Measurements from ENCODE around the gene OPCML.

The OPCML gene

GRCh38 chr11:132472411-132473172 is 1059.7 kb downstream of the OPCML start:
- no peak overlapping the region for H3K4me3 ChIP-seq (ENCODE audit: low read depth, low read length)

DNA sequence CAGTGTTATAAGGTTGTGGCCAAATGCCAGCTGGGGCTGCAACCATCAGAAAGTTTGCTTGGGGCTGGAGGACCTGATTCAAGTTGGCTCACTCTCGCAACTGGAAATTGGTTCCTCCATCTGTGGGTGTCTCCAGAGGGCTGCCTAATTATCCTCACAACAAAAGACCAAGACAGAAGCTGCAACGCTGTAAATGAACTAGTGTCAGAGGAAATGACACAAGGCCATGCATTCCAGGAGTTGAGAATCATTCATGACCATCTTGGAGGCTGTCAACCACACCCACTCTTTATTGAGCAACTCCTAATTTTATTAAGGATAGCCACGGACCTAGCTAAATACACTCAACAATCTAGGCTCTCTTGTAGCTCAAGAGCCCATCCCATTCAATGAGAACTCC is 1060.8 kb downstream of the OPCML start:
- H3K4me3 ChIP-seq (ENCODE audit: low read depth, low read length) = no peak overlapping the region

- no peak overlapping the region for H3K4me3 ChIP-seq (ENCODE audit: low read depth, low read length)
Observed at GRCh38 chr11:132466983-132467382, 1065.3 kb downstream of the OPCML start.

DNA sequence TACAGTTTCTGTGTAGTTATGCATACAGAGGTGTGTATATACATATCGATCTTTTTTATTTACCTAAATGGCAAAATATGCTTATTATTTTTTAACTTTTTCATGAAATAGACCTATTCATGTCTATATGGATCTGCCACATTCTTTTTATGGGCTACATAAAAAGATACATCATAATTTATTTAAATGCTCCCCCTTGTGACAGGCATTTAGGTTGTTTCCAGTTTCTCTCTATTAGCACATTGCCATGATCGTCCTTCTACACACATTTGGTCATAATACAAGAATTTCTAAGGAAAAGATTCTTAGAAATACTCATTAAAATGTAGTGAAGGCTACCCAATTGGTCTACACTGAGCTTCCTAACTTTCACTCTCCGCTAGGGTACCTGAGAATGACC is 1067.4 kb downstream of the OPCML start:
- H3K4me3 ChIP-seq (ENCODE audit: low read depth, low read length) = no peak overlapping the region

- no peak overlapping the region for H3K4me3 ChIP-seq (ENCODE audit: low read depth, low read length)
Observed at GRCh38 chr11:132464003-132464342, 1068.3 kb downstream of the OPCML start.

DNA sequence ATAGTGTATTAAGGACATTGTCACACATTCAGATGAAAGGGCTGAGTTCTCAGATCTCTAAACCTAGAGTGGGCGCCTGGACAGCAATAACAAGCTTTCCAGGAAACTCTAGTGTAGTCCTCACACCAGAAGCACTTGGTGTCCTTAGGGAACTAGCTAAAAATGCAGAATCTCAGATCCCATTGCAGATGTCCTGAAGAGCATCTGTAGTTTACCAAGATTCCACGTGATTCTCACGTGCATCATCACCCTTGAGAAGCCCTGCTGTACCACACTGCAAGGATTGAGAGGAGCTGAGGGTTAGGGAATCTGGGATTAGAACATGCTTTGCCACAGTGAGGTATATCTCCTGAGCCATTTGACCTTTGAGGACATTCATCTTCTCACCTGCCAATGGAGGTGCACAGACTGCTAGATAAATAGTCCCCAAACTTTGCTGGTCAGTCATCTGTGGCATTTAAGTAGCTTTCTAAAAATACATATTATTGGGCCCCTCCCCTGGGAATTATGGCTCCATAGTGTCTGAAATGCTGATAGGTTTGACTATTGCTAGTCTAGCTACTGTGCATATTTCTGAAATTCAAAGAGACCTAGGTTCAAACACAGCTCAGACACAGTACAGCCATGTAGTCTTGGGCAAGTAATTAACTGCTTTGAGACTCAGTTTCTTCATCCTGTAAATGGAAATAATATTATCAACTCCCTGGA is 1068.9 kb downstream of the OPCML start:
- no peak overlapping the region for H3K4me3 ChIP-seq (ENCODE audit: low read depth, low read length)

DNA sequence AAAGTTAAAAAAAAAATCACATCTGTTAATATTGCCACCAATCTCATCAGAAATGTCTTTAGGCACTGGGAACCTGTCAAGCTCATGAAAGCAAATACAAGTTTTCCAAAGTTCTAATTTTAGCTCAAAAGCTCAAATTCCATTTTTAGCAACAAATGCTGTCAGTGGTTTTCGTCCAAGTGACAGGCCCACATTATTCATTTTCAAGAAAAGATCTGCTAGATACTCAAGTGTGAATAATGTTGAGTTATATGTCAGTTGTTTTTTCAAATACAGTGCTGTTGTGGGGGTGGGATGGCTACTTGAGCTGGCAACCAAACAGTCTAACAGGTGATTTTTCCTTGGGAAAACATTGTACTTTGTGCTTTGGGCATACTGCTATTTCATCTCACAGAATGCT is 1072.6 kb downstream of the OPCML start:
- H3K4me3 ChIP-seq (ENCODE audit: low read depth, low read length) = no peak overlapping the region

DNA sequence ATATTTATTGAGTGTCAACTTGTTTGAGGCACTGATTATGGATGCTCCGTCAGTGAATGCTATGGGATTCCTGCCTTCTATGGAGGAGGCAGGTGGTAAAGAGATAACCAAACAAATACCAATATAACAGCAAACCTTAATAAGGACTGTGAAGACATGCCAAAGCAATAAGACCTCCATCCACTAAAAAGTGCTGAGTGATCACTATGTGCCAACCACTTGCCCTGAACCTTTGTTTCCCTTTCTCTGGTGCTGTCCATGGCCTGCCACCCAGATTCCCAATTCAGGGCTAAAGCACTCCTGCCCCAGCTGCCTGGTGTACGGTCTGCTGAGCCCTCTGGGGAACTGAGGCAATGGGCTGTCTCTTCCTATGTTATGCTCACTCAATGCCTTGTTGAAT is 1074.9 kb downstream of the OPCML start:
- H3K4me3 ChIP-seq (ENCODE audit: low read depth, low read length) = no peak overlapping the region

DNA sequence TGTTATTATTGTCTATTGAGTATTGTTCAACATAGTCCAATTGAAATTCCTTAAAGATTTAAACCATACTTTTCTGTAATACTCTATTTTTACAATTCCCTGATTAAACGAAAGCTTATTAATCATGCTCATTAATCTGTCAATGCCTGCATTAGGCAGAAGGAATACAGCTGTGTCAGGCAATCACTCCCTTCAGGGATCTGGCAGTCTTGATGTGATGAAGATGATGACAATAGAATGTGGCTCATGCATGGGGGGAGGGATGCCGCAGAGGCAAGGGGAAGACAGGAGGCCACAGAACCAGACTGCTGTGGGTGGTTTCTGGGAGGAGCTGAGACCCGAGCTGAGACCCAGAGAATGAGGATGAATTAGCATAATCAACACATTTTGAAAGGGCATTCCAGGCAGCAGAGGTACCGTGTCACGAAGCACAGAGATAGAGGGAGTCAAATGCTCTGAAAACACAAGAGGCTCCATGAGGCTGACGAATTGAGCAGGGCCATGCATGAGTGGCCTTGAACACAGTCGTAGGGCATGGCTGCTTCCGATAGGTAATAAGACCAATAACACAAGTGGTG is 1075.5 kb downstream of the OPCML start:
- no peak overlapping the region for H3K4me3 ChIP-seq (ENCODE audit: low read depth, low read length)

- no peak overlapping the region for H3K4me3 ChIP-seq (ENCODE audit: low read depth, low read length)
Observed at GRCh38 chr11:132455044-132455443, 1077.3 kb downstream of the OPCML start.

GRCh38 chr11:132453406-132453805 is 1078.9 kb downstream of the OPCML start:
- no peak overlapping the region for H3K4me3 ChIP-seq (ENCODE audit: low read depth, low read length)

- no peak overlapping the region for H3K4me3 ChIP-seq (ENCODE audit: low read depth, low read length)
Observed at GRCh38 chr11:132452616-132453015, 1079.7 kb downstream of the OPCML start.

DNA sequence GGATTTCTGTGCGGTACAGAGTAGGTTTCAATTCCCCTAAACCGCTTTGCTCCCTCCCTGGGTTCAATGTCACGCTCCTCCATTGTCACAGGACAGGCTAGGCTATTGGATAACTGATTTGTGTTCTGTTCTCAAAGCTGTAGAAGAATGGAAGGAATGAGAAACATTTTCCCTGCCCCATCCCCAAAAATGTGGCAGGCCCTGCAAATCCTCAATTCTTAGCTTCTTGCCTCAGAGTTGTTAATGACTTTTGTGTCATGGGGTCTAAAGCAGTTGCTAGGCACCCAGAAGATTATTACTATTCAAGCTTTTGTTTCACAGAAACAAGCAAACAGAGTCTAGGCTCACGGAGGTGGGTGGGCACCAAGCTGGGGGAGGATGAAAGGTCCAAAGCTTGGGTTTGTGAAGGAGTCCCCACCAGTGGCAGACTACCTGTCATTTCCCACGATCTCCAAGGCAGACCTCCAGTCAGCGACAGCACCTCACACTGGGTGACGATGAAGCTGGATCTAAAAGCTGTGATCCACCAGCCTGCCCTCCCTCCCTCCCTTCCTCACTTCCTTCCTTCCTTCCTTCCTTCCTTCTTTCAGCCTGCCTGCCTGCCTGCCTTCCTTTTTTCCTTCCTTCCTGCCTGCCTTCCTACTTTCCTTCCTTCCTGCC is 1080.2 kb downstream of the OPCML start:
- no peak overlapping the region for H3K4me3 ChIP-seq (ENCODE audit: low read depth, low read length)

DNA sequence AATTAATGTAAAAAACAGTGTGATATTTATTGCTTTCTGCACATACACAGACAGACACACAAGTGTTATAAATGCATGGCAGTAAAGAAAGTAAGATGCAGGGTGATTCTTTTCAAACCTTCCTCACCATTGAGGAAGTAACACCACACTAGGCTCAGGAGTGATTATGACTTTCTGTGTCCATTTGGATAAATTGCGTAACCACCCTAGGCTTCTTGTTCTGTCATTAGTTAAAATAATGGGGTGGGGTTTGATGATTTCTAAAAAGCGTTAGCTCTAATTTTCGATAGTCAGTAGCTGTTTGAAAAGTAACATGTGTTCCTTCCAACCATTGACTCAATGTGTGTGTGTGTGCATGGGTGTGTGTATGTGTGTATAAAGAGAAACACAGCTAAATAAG is 1081.7 kb downstream of the OPCML start:
- H3K4me3 ChIP-seq (ENCODE audit: low read depth, low read length) = no peak overlapping the region

DNA sequence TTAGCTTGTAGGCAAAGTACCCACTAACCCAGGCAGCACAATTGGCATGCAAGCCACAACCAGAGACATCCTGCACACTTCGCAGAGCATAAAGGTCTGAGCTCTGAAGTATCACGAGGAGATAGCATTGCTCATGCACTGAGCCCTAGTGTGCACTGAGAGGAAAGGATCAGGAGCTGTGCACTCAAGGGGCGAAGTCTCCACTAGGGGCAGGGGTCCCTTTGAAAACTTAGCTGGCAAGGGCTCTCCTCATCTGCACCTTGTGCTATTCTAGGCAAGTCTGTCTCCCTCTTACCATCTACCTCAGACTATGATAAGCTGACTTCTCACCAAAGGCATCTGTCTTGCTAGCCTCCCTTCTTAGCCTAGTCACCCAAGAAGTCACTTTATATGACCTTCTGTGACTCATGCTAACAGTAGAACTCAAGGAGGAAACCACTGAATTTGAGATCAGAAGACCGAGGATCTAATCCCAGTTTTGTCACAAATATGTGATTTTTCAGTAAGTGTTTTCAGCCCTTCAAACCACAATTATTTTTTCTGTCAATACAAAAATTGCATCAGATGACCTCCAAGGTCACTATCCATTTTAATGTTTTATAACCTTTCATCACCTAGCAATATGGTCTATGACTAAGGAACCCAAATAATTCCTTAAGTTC is 1083.8 kb downstream of the OPCML start:
- H3K4me3 ChIP-seq (ENCODE audit: low read depth, low read length) = no peak overlapping the region

GRCh38 chr11:132447761-132448160 is 1084.5 kb downstream of the OPCML start:
- H3K4me3 ChIP-seq (ENCODE audit: low read depth, low read length) = no peak overlapping the region

DNA sequence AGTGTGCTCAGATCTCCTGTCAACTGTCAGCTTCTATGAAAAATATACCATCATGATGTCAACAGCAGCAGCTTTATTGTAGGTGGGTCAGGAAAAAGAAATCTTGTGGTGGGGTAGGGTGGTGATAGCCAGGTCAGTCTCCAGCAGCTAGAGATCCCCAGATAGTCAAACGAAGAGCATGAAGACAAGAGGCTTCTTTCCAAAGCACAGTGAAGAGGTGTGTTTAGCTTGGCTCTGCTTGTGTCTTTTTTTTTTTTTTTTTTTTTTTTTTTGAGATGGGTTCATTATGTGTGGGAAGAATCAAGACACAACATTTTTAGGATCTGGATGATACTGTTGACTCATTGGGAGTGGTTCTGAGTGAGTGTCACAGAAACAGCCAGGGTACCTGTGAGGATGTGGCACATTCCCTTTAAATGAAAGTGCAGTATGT is 1086.4 kb downstream of the OPCML start:
- H3K4me3 ChIP-seq (ENCODE audit: low read depth, low read length) = no peak overlapping the region

- no peak overlapping the region for H3K4me3 ChIP-seq (ENCODE audit: low read depth, low read length)
Observed at GRCh38 chr11:132444911-132445310, 1087.4 kb downstream of the OPCML start.

DNA sequence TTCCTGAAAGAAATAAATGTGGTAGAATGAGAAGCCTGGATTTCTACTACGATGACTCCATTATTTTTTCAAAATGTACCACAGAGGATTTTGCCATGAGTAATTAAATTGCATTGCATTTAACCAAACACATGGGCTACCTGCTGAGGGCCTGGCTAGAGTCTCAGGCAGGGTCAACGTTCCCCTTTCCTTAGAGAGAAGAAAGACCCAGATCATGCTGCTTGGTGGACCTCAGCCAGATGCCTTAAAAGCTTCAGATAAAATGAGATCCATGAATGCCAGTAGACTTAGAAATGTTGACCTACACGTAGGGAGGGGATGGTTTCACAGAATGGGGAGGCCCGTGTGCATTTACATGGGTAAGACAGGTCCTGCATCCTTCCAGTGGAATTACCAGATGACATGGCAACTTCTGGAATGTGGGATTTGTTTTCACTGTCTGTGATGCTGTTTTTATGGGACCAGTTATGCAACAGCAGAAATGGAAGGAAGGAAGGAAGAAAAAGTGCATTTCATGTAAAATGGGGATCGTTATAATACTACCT is 1092.5 kb downstream of the OPCML start:
- no peak overlapping the region for H3K4me3 ChIP-seq (ENCODE audit: low read depth, low read length)

- H3K4me3 ChIP-seq (ENCODE audit: low read depth, low read length) = no peak overlapping the region
Observed at GRCh38 chr11:132438418-132438817, 1093.9 kb downstream of the OPCML start.

Measured in iPS-11a (cell line).